WTC11 (cell line): Measurements from ENCODE around the gene FGFR2.

ENCODE experiments used
- CTCF ChIP-seq: fragments of 200-600 bp; IDR thresholded peaks from 2 replicates; pipeline ENCODE4 v1.8.0; 2022; ENCODE audit warnings: antibody characterized with exemption
- GTF2I ChIP-seq: fragments of 250-450 bp; sonication (Bioruptor Pico); conservative IDR thresholded peaks from 2 replicates; pipeline ENCODE4 v1.4.0; 2021; ENCODE audit warnings: mild to moderate bottlenecking
- MAX ChIP-seq: sonication (generic); formaldehyde crosslinking; IDR thresholded peaks from 2 replicates; pipeline ENCODE4 v1.8.0; 2022; ENCODE audit warnings: mild to moderate bottlenecking, missing genetic modification reagents
- PREB ChIP-seq: sonication (generic); formaldehyde crosslinking; IDR thresholded peaks from 2 replicates; pipeline ENCODE4 v1.8.1; 2022; ENCODE audit warnings: mild to moderate bottlenecking, missing genetic modification reagents, moderate library complexity, borderline replicate concordance
- SP1 ChIP-seq: sonication (generic); formaldehyde crosslinking; conservative IDR thresholded peaks from 2 replicates; pipeline ENCODE4 v1.8.1; 2022; ENCODE audit warnings: missing genetic modification reagents
- USF2 ChIP-seq: sonication (generic); formaldehyde crosslinking; IDR thresholded peaks from 2 replicates; pipeline ENCODE4 v1.8.1; 2023; ENCODE audit warnings: mild to moderate bottlenecking, missing genetic modification reagents, moderate library complexity

- TF ChIP-seq SP1 (CRISPR knock-in tag) (no peak), CTCF (no peak), PREB (CRISPR knock-in tag) (no peak), GTF2I (no peak), USF2 (CRISPR knock-in tag) (no peak), MAX (CRISPR knock-in tag) (no peak)
Measured at GRCh38 chr10:121503587-121504051, 94.6 kb downstream of the FGFR2 start.
